Measurements from ENCODE around the gene KCNMB2.

Gene KCNMB2

DNA sequence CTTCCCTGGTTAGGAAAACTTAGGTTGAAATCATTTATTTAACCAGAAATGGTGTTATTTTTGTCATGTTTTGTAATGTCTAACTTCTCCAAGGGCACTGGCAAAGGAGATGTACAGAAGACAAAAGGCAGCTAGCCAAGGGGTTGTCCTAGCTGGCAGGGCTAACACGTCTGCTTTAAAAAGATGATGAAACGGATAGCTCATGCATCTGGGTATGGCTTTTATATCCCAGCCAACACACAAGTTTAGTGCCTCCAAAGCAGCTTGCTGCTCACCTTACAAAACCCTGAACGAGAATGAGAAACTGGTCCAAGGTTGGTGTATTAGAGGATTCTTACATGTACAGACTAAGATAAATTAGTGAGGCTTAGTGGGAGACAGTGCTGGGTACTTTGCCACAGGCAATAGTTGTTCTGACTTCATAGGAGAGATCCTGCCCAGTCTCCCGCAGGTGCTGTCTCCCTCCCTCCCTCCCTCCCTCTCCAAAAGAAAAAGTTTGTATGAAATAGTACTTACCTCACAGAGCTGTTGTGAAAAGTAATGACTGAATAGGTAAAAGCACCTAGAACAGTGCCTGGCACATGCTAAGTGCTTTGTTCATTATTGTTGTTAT, 47.8 kb downstream of the KCNMB2 start:
- DNase-seq: no peak

DNA sequence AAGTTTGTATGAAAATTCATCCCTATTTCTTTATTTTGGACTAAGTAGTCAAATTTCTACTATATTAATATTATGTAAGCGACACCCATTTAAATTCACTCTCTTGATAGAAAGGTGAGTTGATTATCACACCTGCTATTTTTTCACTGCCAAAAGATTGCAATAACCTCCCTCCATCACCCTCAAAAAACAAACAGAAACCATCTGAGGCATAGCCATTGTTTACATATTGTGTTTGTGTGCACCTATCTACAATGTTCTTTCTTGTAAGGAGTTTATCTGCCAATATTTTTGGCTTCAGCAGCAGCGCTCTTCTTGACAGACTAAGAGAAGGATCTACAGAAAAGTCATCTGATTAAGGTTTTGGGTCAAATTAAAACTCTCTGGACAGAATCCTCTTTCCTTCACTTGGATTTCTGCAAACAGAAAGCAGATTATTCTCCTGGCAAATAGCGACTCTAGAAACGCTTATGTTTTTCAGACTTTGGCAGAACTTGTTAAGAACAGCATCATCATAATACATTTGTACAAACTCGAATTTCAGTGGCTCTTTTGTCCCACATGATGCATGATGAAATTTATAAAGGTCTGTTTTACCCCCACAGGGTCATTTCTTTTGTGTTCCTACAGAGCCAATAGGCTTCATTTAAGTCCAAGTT, 48.6 kb downstream of the KCNMB2 start:
- DNase-seq: no peak

GRCh38 chr3:178585454-178585853, 49.2 kb downstream of the KCNMB2 start:
- DNase-seq: no peak

DNA sequence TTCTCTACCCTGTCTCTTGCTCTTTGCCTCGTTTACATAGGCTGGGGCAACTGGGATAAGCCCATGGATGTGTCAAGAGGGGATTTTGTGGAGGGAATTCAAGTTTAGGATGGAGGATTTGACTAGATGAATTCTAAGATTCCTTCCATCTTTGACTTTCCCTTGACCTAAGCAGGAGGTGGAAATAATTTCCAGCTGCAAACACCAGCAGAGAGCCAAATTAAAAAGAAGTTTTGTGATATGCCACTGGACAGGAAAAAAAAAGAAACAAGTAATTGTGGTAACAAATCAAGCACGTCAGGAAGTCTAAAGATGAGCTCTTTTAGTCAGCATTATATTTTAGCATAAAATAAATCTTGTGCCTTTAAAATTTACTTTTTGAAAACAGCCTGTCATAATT, 49.8 kb downstream of the KCNMB2 start:
- no peak for DNase-seq

DNA sequence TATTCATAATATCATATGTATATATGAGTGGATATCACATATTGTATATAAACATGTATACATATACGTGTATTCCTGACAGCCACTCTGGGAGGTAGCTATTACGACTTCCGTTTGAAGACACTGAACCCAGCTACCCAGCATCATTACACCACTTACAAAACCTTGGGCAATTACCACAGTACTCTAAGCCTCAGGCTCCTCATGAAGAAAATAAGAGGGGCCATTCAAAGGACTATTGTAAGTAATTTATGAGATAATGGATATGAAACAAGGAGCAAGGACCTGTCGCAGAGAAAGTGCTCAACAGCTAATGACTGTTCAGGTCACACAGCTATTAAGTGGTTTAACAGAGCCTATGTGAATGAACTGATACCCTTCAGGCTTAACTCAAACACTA, 52.4 kb downstream of the KCNMB2 start:
- DNase-seq: no peak

DNA sequence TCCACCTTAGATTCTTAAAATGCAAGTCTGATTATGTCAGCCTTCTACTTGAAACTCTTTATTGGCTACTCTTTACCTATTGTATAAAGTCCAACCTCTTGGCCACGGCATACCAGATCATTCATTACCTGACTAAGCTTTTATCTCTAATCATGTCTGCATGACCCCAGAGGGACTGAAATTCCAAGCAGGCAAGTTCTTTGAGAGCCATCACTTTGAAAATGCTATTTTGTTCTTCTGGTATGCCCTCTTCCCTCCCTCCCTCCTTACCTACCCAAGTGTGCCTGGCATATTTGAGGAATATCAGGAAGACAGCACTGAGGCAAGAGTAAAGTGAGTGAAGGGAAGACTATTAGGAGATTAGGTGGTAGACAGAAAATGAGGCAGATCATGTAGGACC, 57.5 kb downstream of the KCNMB2 start:
- no peak for DNase-seq

- DNase-seq: no peak
Observed at GRCh38 chr3:178597371-178597770, 61.1 kb downstream of the KCNMB2 start.

GRCh38 chr3:178602856-178603255, 66.6 kb downstream of the KCNMB2 start:
- no peak for DNase-seq

GRCh38 chr3:178603735-178604134, 67.5 kb downstream of the KCNMB2 start:
- DNase-seq: no peak

DNA sequence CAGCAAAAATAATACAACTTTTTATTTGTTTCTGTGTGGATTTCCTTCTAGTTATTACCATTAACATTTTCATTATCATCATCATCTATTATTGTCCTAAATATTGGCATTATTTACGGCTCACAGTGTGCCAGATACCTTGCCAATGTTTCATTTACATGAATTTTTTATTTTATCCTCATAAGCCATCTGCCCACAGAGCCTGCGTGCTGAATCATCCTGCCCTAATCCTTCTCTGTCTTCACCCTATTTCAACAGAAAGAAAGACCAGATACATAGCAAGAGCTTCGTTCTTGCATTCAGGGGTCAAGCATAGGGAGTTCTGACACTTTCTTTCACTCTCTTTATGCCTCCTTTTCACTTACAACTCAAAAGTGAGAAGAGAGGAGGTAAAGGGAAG, 82.0 kb downstream of the KCNMB2 start:
- DNase-seq: no peak

DNA sequence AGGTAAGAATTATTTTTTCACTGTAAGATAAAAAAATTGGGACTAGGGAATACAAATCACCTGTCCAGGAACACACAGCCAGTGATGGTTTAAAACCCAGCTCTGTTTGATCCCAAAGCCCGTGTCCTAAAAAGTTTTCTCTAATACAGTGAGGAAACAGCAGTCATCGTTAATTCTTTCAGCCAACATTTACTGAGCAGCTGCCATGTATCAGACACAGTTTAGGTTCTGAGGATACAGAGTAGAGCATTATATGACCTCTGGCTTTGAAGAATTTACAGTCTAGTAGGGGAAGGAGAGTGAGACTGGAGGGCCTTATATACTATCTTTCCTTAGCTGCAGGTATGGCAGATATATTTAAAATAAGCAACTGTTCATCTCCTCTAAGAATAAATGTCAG, 82.7 kb downstream of the KCNMB2 start:
- no peak for DNase-seq

DNA sequence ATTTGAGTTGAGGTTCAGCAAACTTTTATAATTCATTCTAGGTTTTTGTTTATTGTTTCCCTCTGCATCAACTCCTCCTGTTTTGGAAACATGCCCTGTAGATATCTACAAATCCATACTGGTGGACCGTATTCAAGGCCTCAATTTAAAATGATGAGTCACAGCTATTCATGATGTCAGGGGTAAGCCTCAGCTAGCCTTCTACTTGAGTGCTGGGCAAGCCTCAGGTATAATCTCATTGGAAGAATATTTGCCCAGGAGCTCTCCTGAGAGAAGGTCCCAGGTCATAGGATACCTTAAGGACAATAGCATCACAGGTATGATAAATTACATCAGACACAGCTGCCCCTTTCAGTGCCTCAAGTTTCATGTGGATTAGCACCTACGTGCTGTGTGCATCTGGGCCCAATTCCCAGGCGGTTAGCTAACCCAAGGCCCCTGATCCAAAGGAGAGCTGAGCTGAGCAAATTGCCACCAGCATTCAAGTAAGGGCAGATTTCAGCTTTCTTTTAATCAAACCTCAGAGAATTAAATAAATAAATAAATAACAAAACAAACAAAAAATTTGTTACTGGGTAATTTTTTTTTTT, 87.5 kb downstream of the KCNMB2 start:
- DNase-seq: no peak

- DNase-seq: no peak
Observed at GRCh38 chr3:178624276-178624675, 88.0 kb downstream of the KCNMB2 start.

GRCh38 chr3:178625053-178625600, 88.9 kb downstream of the KCNMB2 start:
- no peak for DNase-seq

GRCh38 chr3:178628037-178628436, 91.8 kb downstream of the KCNMB2 start:
- no peak for DNase-seq

DNA sequence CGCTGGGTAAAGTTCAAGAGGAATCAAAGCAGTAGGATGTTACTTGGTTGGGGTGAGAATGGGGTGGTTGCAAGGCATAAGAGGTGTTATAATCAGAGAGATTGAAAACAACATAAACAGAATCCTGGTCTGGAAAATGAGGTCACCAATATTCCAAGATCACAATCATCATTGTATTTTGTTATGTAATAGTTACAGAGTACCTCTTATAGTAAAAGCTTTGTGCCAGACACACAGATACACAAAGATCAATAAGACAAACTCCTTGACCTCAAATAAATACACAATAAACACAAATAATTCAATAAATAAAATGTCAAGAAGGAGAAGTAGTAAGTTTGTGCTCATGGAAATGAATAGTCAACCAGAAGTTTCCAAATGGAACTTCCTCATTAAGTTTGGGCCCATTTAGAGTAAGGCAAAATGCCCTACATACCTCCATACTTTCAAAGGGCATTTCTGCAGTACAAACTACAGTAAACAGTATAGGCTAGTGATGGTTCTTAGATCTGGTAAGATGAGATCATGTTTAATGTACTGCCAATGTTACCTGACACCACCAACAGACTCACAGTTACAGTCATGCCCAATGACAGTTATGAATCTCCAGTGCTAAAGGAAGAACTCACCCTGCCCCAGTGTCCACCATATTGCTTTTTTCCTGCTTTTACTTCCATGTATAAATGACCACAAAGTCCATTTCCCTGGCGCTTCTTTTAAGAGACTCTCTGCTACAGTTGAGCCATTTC, 93.4 kb downstream of the KCNMB2 start:
- no peak for DNase-seq

GRCh38 chr3:178631950-178632349, 95.7 kb downstream of the KCNMB2 start:
- DNase-seq: no peak

- DNase-seq: no peak
Observed at GRCh38 chr3:178634975-178635374, 98.7 kb downstream of the KCNMB2 start.

GRCh38 chr3:178637802-178638201, 101.6 kb downstream of the KCNMB2 start:
- no peak for DNase-seq

GRCh38 chr3:178645503-178645902, 109.3 kb downstream of the KCNMB2 start:
- no peak for DNase-seq

DNA sequence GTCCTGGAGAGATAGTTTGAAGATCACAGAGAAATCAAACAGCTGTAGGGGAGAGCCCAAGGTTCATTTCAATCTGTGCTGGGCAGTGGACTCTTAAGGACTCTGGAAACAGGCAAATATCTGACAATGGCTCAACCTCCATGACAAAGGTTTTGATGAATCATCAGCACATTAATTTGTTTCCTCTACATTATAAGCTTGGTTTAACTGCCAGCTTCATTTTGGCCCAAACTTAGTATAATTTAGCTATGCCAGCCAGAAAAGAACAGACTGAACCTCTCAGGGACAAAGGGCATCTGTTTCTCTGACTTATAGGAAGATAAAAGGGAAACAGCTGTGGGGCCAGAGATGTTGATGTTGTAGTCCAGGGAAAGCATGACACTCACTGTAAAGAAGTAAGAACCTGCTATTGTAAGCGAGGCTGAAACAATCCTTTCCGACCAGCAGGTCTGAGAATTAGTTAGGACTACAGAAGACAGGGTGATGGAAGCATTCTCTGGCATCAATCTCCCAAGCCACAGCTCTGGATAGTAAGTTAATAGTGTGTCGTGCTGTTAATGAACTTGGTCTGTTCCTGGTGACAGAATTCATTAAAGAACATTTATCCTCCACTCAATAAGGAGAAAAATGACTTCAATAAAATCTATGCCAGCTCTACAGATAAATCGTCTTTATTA, 110.1 kb downstream of the KCNMB2 start:
- DNase-seq: no peak

- DNase-seq: no peak
Observed at GRCh38 chr3:178655488-178655887, 119.3 kb downstream of the KCNMB2 start.

GRCh38 chr3:178658694-178659325, 122.6 kb downstream of the KCNMB2 start:
- DNase-seq: no peak
